Suprapubic skin (tissue), 4 donors: ENCODE data around the gene ATP2A2. TPM values are rescaled to one million over a fixed set of nuclear protein-coding genes. Genes with fewer than 3 reads are reported as not detected.

Source experiments
- DNase-seq, 2 donors: peaks; one replicate each; pipeline ENCODE4 v3.0.0-alpha.2; 2019; ENCODE audit warnings: low spot score in 2 of 2
- H3K27ac ChIP-seq: fragments of 200-600 bp; sonication (generic); one replicate; pipeline ENCODE4 v1.5.1; 2019
- H3K27me3 ChIP-seq: fragments of 200-600 bp; sonication (generic); one replicate; pipeline ENCODE4 v1.5.1; 2019
- H3K36me3 ChIP-seq: fragments of 200-600 bp; sonication (generic); one replicate; pipeline ENCODE4 v1.5.1; 2019
- H3K4me1 ChIP-seq: fragments of 200-600 bp; sonication (generic); one replicate; pipeline ENCODE4 v1.5.1; 2019
- H3K4me3 ChIP-seq: fragments of 200-600 bp; sonication (generic); one replicate; pipeline ENCODE4 v1.5.1; 2019; ENCODE audit warnings: mild to moderate bottlenecking
- H3K9me3 ChIP-seq: fragments of 200-600 bp; sonication (generic); one replicate; pipeline ENCODE4 v1.5.1; 2019
- EP300 ChIP-seq: sonication (generic); formaldehyde crosslinking; IDR thresholded peaks from one replicate; pipeline ENCODE4 v1.6.1; 2017; ENCODE audit warnings: antibody characterized with exemption
- POLR2A ChIP-seq, 2 donors: fragments of 450-650 bp; IDR thresholded peaks; one replicate each; pipeline ENCODE4 v1.6.1; 2017; ENCODE audit warnings: antibody characterized with exemption in 2 of 2, mild to moderate bottlenecking in 2 of 2, moderate library complexity in 2 of 2
- POLR2AphosphoS5 ChIP-seq, 3 donors: sonication (generic); formaldehyde crosslinking; IDR thresholded peaks; one replicate each; pipeline ENCODE4 v1.6.1; 2017; ENCODE audit warnings: antibody characterized with exemption in 3 of 3
- WGBS: methylation state at CpG from one replicate; pipeline ENCODE4 v1.1.5; 2018; 5-methylcytosine and 5-hydroxymethylcytosine counted together
- total RNA-seq, 4 donors: library from RNA; depleted of rRNA; stranded (reverse); fragments of >200 nt; gene quantifications; one replicate each; pipeline ENCODE4 v1.1.0, GENCODE V29; 2016
- TF ChIP-seq, protein P1 (sequence below), 2 donors: fragments of 200-600 bp in 1 of 2; fragments of 450-650 bp in 1 of 2; sonication (generic) in 1 of 2; IDR thresholded peaks; one replicate each; pipeline ENCODE4 v1.5.1; 2016 to 2019; ENCODE audit warnings: antibody characterized with exemption in 2 of 2, mild to moderate bottlenecking in 1 of 2, moderate library complexity in 1 of 2

ATP2A2 gene
- total RNA-seq, 4 donors from 2014 or later = 95.9 to 138 (median 118) TPM

DNA sequence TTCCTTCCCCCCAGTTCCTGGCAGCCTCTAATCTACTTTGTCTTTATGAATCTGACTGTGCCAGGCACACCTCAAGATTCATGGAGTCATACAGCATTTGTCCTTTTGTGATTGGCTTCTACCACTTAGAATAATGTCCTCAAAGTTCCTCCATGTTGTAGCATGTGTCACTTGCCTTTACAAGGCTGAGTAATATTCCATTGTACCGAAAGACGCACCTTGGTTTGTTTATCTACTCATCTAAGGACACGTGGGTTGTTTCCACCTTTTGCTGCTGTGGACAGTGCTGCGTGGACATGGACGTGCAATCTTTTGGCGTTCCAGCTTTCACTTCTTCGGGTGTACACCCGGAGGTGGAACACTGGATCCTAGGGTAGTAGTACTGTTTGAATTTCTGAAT is 88.9 kb downstream of the ATP2A2 start:
- H3K4me3 ChIP-seq = no peak overlapping the region
- TF ChIP-seq EP300 (no peak), POLR2AphosphoS5 (IDR thresholded peaks at IDR 0.05) (no peak), POLR2A (IDR thresholded peaks at IDR 0.05) (no peak)
- TF ChIP-seq, protein P1, sequence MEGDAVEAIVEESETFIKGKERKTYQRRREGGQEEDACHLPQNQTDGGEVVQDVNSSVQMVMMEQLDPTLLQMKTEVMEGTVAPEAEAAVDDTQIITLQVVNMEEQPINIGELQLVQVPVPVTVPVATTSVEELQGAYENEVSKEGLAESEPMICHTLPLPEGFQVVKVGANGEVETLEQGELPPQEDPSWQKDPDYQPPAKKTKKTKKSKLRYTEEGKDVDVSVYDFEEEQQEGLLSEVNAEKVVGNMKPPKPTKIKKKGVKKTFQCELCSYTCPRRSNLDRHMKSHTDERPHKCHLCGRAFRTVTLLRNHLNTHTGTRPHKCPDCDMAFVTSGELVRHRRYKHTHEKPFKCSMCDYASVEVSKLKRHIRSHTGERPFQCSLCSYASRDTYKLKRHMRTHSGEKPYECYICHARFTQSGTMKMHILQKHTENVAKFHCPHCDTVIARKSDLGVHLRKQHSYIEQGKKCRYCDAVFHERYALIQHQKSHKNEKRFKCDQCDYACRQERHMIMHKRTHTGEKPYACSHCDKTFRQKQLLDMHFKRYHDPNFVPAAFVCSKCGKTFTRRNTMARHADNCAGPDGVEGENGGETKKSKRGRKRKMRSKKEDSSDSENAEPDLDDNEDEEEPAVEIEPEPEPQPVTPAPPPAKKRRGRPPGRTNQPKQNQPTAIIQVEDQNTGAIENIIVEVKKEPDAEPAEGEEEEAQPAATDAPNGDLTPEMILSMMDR (IDR thresholded peaks at IDR 0.05) = no peak
- peaks cover 48% of the 10 kb centered on the region for H3K4me1 ChIP-seq
- H3K36me3 ChIP-seq = peaks cover 26% of the 10 kb centered on the region
- no peak for DNase-seq
- WGBS = 96% methylated on average over 8 of the region's 8 CpGs
- peak overlapping the region; percentile 84 for H3K27ac ChIP-seq
- H3K27me3 ChIP-seq = no peaks in the 10 kb centered on the region
- H3K9me3 ChIP-seq = no peaks in the 10 kb centered on the region

DNA sequence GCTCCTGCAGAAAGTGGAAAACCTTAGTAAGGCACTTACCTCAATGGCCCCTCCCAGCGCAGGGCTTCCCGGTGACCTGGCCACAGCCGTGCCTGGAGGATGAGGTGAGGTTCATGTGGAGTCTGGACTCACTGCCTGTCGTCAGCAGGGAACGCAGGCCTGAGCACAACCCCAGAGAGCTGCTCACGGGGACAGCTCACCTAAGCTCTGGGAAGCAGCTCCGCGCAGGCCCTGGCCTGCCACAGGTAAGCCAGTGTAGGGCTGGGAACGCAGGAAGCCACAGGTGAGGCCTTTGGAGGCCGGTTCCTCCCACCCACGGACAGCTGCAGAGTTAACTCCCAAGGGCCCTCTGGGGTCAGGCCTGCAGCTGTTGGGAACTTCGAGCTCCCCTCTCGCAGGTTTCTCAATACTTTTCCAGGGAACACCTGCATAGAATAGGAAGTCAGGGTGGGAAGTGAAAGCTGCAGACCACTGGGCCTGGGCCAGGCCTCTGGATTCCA is 89.7 kb downstream of the ATP2A2 start:
- Histone ChIP-seq H3K9me3 (no peaks in the 10 kb centered on the region), H3K4me1 (peaks cover 48% of the 10 kb centered on the region), H3K4me3 (no peak overlapping the region), H3K36me3 (peaks cover 34% of the 10 kb centered on the region), H3K27ac (peak overlapping the region; percentile 84), H3K27me3 (no peaks in the 10 kb centered on the region)
- no peak for TF ChIP-seq POLR2AphosphoS5 (IDR thresholded peaks at IDR 0.05)
- TF ChIP-seq POLR2A (IDR thresholded peaks at IDR 0.05) = no peak
- TF ChIP-seq EP300 = no peak
- TF ChIP-seq, protein P1 (IDR thresholded peaks at IDR 0.05) = no peak
- peak in 1 of 2 donors; percentile 72 for DNase-seq
- WGBS = 36% methylated on average over 3 of the region's 13 CpGs

DNA sequence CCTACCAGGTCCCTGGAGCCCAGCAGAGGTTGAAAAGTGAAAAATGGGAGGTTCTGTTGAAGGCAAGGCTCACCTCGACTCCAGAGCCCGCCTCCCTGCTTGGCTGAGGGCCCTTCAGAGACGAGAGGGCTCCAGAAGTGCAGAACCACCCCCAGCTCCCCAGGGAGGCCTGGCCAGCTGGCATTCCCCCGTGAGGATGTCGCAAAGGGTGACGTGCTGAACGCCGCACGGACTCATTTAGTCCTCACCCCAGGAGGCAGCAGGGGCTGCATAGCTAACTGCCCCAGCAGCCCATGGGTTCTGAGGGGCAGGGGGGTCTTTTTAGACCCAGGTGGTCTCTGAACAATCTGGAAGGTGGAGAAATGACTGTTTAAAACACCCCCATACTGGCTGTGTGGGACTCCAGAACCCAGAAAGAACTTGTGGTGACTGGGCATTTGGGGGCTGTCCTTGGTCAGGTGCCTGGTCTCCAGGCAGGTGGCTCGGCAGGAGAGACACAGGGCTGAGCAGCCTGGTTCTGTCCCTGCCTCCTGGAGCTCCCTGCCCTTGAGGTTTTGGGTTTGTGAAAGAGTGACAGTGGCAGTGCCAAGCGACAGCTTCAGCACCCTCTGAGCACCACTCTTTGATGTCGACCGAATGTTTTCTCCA is 90.5 kb downstream of the ATP2A2 start:
- no peaks in the 10 kb centered on the region for H3K9me3 ChIP-seq
- WGBS = 52% methylated on average over 6 of the region's 13 CpGs
- peaks cover 48% of the 10 kb centered on the region for H3K4me1 ChIP-seq
- H3K27me3 ChIP-seq = no peaks in the 10 kb centered on the region
- TF ChIP-seq POLR2AphosphoS5 (IDR thresholded peaks at IDR 0.05) (no peak), EP300 (no peak), POLR2A (IDR thresholded peaks at IDR 0.05) (no peak)
- TF ChIP-seq, protein P1 (IDR thresholded peaks at IDR 0.05) = no peak
- DNase-seq = no peak
- H3K4me3 ChIP-seq = no peak overlapping the region
- H3K27ac ChIP-seq = peak overlapping the region; percentile 84
- peaks cover 39% of the 10 kb centered on the region for H3K36me3 ChIP-seq

DNA sequence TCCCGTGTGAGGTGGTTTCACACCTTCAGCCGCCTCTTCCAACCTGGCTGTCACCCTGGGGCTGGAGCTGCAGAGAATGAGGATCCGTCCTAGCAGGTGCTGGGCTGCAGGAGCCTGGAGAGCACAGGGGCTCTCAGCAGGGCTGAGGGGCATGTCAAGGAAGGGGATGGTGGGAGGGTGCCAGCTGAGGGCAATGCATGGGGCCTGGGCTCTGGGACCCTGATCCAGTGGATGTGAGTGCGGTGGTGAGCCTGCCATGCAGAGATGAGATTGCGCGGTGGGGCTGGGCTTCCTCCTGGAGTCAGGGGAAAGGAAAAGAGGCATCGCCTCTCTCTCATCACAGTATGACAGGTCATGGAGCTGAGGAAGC is 91.0 kb downstream of the ATP2A2 start:
- H3K27me3 ChIP-seq = no peaks in the 10 kb centered on the region
- WGBS = 80% methylated on average over 6 of the region's 7 CpGs
- DNase-seq = no peak
- H3K4me3 ChIP-seq = no peak overlapping the region
- peaks cover 39% of the 10 kb centered on the region for H3K36me3 ChIP-seq
- no peak for TF ChIP-seq EP300
- TF ChIP-seq, protein P1 (IDR thresholded peaks at IDR 0.05) = no peak
- TF ChIP-seq POLR2A (IDR thresholded peaks at IDR 0.05) = no peak
- no peak for TF ChIP-seq POLR2AphosphoS5 (IDR thresholded peaks at IDR 0.05)
- H3K9me3 ChIP-seq = no peaks in the 10 kb centered on the region
- H3K4me1 ChIP-seq = peaks cover 48% of the 10 kb centered on the region
- H3K27ac ChIP-seq = peak overlapping the region; percentile 84

DNA sequence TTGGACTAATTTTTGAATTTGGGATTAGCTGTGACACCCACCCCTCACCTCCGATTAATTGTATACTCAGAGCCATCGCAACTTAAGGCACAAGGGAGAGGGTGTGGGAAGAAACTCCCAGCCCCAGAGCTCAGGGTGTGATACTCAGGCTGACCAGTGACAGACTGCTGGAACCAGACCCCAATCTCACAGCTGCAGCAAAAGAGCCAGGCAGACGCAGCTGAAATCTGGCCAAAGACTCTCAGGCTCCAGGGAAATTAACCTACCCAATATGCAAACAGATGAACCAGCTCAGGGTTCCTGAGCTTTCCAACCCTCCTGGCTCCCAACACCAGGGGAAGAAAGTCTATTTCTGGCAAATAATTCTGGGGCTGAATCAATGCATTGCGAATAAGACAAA is 92.0 kb downstream of the ATP2A2 start:
- WGBS = 46% methylated on average over 4 of the region's 4 CpGs
- no peaks in the 10 kb centered on the region for H3K9me3 ChIP-seq
- DNase-seq = no peak
- TF ChIP-seq POLR2A (IDR thresholded peaks at IDR 0.05) (no peak), POLR2AphosphoS5 (IDR thresholded peaks at IDR 0.05) (no peak), EP300 (no peak)
- no peaks in the 10 kb centered on the region for H3K27me3 ChIP-seq
- H3K27ac ChIP-seq = peak overlapping the region; percentile 79
- no peak overlapping the region for H3K4me3 ChIP-seq
- peaks cover 55% of the 10 kb centered on the region for H3K4me1 ChIP-seq
- peaks cover 48% of the 10 kb centered on the region for H3K36me3 ChIP-seq
